ENCODE results near the gene MBTPS2. TPM values are rescaled to one million over a fixed set of nuclear protein-coding genes. Genes with fewer than 3 reads are reported as not detected.
"Not testable (repeated sequence)": the region's sequence is repeated elsewhere in the genome, so short reads cannot be mapped to it uniquely, and the experiment has no call there.

MBTPS2 gene
- total RNA-seq, 2 donors from 2014 or later: 4.3 to 6.7 TPM

- H3K27me3 ChIP-seq: no peaks in the 10 kb centered on the region
- H3K36me3 ChIP-seq (replicated peaks in 1 of 2; ENCODE audit: insufficient read depth in 1 of 2, low read depth in 2 of 2): no peaks in the 10 kb centered on the region
- ATAC-seq (no peak), DNase-seq (no peak)
- H3K4me3 ChIP-seq: no peak overlapping the region
- no peaks in the 10 kb centered on the region for H3K9me3 ChIP-seq
- no peak overlapping the region for H3K27ac ChIP-seq
- H3K4me1 ChIP-seq: no peaks in the 10 kb centered on the region
- 53 to 75% methylated on average over 2 of the region's 2 CpGs for WGBS, 2 donors
- TF ChIP-seq, protein P1, sequence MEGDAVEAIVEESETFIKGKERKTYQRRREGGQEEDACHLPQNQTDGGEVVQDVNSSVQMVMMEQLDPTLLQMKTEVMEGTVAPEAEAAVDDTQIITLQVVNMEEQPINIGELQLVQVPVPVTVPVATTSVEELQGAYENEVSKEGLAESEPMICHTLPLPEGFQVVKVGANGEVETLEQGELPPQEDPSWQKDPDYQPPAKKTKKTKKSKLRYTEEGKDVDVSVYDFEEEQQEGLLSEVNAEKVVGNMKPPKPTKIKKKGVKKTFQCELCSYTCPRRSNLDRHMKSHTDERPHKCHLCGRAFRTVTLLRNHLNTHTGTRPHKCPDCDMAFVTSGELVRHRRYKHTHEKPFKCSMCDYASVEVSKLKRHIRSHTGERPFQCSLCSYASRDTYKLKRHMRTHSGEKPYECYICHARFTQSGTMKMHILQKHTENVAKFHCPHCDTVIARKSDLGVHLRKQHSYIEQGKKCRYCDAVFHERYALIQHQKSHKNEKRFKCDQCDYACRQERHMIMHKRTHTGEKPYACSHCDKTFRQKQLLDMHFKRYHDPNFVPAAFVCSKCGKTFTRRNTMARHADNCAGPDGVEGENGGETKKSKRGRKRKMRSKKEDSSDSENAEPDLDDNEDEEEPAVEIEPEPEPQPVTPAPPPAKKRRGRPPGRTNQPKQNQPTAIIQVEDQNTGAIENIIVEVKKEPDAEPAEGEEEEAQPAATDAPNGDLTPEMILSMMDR (IDR thresholded peaks at IDR 0.05): no peak
- no peak for TF ChIP-seq POLR2A (IDR thresholded peaks at IDR 0.05)
- intact Hi-C loops (cut with DNase I): no loop called here
These were observed 26.8 kb upstream of the MBTPS2 start for GRCh38 chrX:21812628-21813027.

- no peaks in the 10 kb centered on the region for H3K27me3 ChIP-seq
- H3K27ac ChIP-seq: no peak overlapping the region
- H3K4me3 ChIP-seq: no peak overlapping the region
- TF ChIP-seq, protein P1 (IDR thresholded peaks at IDR 0.05): no peak
- TF ChIP-seq POLR2A (IDR thresholded peaks at IDR 0.05): no peak
- DNase-seq (no peak), ATAC-seq (no peak)
- H3K36me3 ChIP-seq (replicated peaks in 1 of 2; ENCODE audit: insufficient read depth in 1 of 2, low read depth in 2 of 2): no peaks in the 10 kb centered on the region
- no peaks in the 10 kb centered on the region for H3K9me3 ChIP-seq
- no peaks in the 10 kb centered on the region for H3K4me1 ChIP-seq
- intact Hi-C loops (cut with DNase I): no loop called here
These were observed 25.6 kb upstream of the MBTPS2 start for GRCh38 chrX:21813612-21814368.

GRCh38 chrX:21816136-21816535 lies 23.3 kb upstream of the MBTPS2 start:
- Histone ChIP-seq H3K27ac (no peak overlapping the region), H3K9me3 (no peaks in the 10 kb centered on the region), H3K4me3 (no peak overlapping the region), H3K27me3 (no peaks in the 10 kb centered on the region), H3K36me3 (replicated peaks in 1 of 2; ENCODE audit: insufficient read depth in 1 of 2, low read depth in 2 of 2) (no peaks in the 10 kb centered on the region), H3K4me1 (no peaks in the 10 kb centered on the region)
- DNase-seq (no peak), ATAC-seq (no peak)
- WGBS, 2 donors: 87 to 92% methylated on average over 5 of the region's 5 CpGs
- intact Hi-C loops (cut with DNase I): no loop called here
- no peak for TF ChIP-seq POLR2A (IDR thresholded peaks at IDR 0.05)
- TF ChIP-seq, protein P1 (IDR thresholded peaks at IDR 0.05): no peak

- WGBS, 2 donors: 80 to 89% methylated on average over 1 of the region's 1 CpG
- H3K4me1 ChIP-seq: not testable (repeated sequence)
These were observed 19.2 kb upstream of the MBTPS2 start for GRCh38 chrX:21820170-21820569.

DNA sequence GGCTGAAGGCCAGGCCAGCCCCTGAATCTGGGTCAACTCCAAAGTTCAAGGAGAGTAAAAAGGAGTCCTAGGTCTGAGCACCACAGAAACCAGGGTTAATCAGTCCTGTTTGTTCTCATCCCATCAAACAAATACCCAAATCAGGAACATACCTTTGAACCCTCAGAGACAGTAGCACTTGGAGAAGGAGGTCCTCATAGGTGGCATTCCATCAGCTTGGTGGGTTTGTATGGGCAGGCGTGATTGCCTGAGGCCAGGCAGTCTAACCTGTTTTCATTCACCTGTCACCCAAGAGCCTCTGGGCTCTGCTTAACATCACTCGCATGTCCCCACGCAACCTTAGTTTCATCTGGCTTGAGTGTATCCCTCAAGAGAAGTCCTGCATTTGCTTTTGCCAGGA lies 17.5 kb upstream of the MBTPS2 start:
- Histone ChIP-seq H3K27ac (no peak overlapping the region), H3K9me3 (no peaks in the 10 kb centered on the region), H3K4me3 (no peak overlapping the region), H3K27me3 (no peaks in the 10 kb centered on the region), H3K4me1 (no peaks in the 10 kb centered on the region), H3K36me3 (replicated peaks in 1 of 2; ENCODE audit: insufficient read depth in 1 of 2, low read depth in 2 of 2) (no peaks in the 10 kb centered on the region)
- DNase-seq: no peak
- intact Hi-C loops (cut with DNase I): no loop called here
- no peak for ATAC-seq
- 76 to 100% methylated on average over 2 to 3 of the region's 3 CpGs for WGBS, 2 donors
- TF ChIP-seq, protein P1 (IDR thresholded peaks at IDR 0.05): no peak
- no peak for TF ChIP-seq POLR2A (IDR thresholded peaks at IDR 0.05)

More at GRCh38 chrX:21820170-21820569, 19.2 kb upstream of the MBTPS2 start:
- H3K9me3 ChIP-seq; DNase-seq; H3K27ac ChIP-seq; ATAC-seq; H3K27me3 ChIP-seq; intact Hi-C loops (cut with DNase I); H3K4me3 ChIP-seq; H3K36me3 ChIP-seq (replicated peaks in 1 of 2; ENCODE audit: insufficient read depth in 1 of 2, low read depth in 2 of 2): not testable (repeated sequence)

All from body of pancreas (tissue), 4 donors.